ENCODE data around the gene SIM2. TPM values are rescaled to one million over a fixed set of nuclear protein-coding genes. Genes with fewer than 3 reads are reported as not detected.

The SIM2 gene
- total and polyA plus RNA-seq, 8 donors, result 1.2 to 1.6 (median 1.4) TPM; not detected in 2

- Histone ChIP-seq H3K9me3 (no peaks in the 10 kb centered on the region), H3K4me1 (peaks cover 17 to 51% of the 10 kb centered on the region in 2 donors), H3K27me3 (peaks cover 100% of the 10 kb centered on the region in 2 donors), H3K4me3 (peak overlapping the region in 1 of 2 donors; percentile 26), H3K36me3 (no peaks in the 10 kb centered on the region), H3K27ac (no peak overlapping the region)
- TF ChIP-seq, protein P1, sequence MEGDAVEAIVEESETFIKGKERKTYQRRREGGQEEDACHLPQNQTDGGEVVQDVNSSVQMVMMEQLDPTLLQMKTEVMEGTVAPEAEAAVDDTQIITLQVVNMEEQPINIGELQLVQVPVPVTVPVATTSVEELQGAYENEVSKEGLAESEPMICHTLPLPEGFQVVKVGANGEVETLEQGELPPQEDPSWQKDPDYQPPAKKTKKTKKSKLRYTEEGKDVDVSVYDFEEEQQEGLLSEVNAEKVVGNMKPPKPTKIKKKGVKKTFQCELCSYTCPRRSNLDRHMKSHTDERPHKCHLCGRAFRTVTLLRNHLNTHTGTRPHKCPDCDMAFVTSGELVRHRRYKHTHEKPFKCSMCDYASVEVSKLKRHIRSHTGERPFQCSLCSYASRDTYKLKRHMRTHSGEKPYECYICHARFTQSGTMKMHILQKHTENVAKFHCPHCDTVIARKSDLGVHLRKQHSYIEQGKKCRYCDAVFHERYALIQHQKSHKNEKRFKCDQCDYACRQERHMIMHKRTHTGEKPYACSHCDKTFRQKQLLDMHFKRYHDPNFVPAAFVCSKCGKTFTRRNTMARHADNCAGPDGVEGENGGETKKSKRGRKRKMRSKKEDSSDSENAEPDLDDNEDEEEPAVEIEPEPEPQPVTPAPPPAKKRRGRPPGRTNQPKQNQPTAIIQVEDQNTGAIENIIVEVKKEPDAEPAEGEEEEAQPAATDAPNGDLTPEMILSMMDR (IDR thresholded peaks at IDR 0.05), result no peak
- intact Hi-C loops (cut with DNase I), result no loop called here
- DNase-seq (peak in 1 of 4 donors; percentile 58), ATAC-seq (no peak)
Measured at GRCh38 chr21:36699546-36700294, 805 bp downstream of the SIM2 start.

DNA sequence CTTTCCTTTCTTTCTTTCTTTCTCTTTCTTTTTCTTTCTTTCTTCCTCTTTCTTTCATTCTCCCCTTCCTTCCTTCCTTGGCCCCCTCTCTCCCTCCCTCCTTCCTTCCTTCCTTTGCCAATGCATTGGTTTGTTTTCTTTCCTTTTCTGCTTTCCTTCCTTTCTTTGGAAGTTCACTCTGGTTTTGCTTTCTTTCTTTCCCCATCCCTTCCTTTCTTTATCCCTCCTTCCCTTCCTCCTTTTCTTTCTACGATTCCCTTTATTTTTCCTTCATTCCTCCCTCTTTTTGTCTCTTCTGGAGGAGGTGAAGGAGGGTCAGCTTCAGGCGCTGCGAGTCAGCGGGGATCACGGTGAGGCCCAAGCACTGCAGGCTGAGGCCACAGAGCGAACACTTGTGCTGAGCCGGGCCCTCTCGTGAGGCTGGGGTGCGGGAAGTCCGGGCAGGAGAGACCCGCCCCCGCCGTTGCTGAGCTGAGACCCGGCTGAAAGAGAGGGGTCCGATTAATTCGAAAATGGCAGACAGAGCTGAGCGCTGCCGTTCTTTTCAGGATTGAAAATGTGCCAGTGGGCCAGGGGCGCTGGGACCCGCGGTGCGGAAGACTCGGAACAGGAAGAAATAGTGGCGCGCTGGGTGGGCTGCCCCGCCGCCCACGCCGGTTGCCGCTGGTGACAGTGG lies 1.5 kb downstream of the SIM2 start:
- TF ChIP-seq, protein P1 (IDR thresholded peaks at IDR 0.05), result no peak
- Histone ChIP-seq H3K4me1 (peaks cover 17 to 58% of the 10 kb centered on the region in 2 donors), H3K36me3 (no peaks in the 10 kb centered on the region), H3K27ac (no peak overlapping the region), H3K9me3 (no peaks in the 10 kb centered on the region), H3K4me3 (no peak overlapping the region), H3K27me3 (peaks cover 100% of the 10 kb centered on the region in 2 donors)
- no peak for ATAC-seq
- no peak for DNase-seq
- intact Hi-C loops (cut with DNase I), result no loop called here

DNA sequence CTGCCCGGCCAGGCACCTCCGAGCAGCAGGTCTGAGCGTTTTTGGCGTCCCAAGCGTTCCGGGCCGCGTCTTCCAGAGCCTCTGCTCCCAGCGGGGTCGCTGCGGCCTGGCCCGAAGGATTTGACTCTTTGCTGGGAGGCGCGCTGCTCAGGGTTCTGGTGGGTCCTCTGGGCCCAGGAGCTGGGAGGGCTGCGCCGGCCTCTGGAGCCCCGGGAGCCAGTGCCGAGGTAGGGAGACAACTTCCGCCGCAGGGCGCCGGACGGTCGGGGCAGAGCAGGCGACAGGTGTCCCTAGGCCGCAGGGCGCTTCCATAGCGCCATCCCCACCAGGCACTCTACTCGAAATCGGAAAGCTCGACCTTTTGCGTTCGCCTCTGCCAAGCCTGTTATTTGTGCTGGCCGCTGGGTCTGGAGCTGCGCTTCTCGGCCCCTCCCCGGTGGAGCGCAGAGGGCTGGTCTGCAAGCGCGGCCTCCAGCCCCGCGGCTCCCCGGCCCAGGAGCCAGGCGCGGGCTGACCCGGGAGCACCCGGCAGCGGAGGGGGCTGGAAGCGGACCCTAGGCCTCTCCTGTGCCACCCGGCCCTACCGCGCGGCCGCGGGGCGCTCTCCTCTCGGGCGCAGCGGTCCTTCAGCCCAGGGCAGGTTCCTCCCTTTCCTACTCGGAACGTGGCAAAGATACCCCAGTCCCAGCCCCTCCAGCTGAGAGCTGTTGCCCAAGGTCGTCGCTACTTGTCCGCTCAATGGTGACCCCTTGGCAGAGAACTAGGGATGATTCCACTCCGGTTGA lies 2.2 kb downstream of the SIM2 start:
- no peaks in the 10 kb centered on the region for H3K36me3 ChIP-seq
- intact Hi-C loops (cut with DNase I), result no loop called here
- no peak overlapping the region for H3K4me3 ChIP-seq
- ATAC-seq (no peak), DNase-seq (peak in 1 of 4 donors; percentile 69)
- H3K27me3 ChIP-seq, result peaks cover 100% of the 10 kb centered on the region in 2 donors
- no peak overlapping the region for H3K27ac ChIP-seq
- TF ChIP-seq, protein P1 (IDR thresholded peaks at IDR 0.05), result no peak
- H3K9me3 ChIP-seq, result no peaks in the 10 kb centered on the region
- peaks cover 17 to 58% of the 10 kb centered on the region in 2 donors for H3K4me1 ChIP-seq

DNA sequence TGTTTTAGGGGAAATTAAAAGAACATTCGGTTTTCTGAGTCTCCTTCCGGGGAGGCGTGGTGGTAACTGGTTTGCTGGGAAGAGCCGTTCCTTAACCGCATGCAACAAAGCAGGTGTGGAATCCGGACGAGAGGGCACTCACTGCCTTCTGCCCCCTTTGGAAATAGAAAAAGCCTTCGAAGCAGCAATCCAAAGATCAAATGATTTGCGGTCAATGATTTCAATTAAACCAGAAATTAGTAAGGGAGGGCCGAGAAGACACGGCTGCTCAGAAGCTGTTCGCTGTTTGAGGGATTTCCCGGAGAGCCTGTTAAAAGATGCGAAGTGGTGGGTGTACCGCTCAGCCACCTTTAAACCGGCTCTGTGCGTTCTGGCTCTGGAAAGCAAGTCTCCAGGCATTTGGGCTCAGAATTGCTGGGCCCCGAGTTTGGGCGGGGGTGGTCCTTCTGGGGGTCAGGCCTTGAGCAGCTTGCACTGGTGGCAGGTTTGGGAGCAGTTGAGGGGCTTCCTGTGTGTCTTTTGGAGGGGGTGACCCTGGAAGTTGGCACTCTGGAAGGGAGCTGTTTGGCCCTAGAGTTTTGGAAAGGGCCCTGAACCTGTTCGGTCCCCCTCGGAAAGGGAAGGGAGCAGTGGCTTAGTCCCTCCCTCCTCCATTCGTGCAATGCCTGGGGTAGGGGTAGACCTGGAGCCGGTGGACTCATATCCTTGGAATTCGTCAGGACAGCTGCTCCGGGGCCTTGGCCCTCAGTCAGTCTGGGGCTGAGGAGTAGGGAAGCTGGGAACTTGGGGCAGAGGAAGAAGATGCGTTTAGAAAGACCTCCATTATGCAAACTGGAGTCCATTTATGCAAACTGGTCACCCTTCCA lies 3.1 kb downstream of the SIM2 start:
- Histone ChIP-seq H3K27me3 (peaks cover 100% of the 10 kb centered on the region in 2 donors), H3K27ac (no peak overlapping the region), H3K36me3 (no peaks in the 10 kb centered on the region), H3K9me3 (no peaks in the 10 kb centered on the region), H3K4me1 (peaks cover 17 to 58% of the 10 kb centered on the region in 2 donors), H3K4me3 (no peak overlapping the region)
- intact Hi-C loops (cut with DNase I), result no loop called here
- TF ChIP-seq, protein P1 (IDR thresholded peaks at IDR 0.05), result no peak
- no peak for DNase-seq
- ATAC-seq, result no peak

Measured in left lung (tissue), 10 donors.